Activated CD4-positive, alpha-beta T cell treated with anti-CD3 and anti-CD28 coated beads, Interleukin-2, Interleukin-4, amounts not matched to agents 100 ng/mL and 50 ng/mL, durations not matched to agents 16 hours and 8 hours (primary cell): ENCODE data around the gene DLG5.

Experiments
- DNase-seq: peaks from one replicate; pipeline ENCODE4 v3.0.0-alpha.2; 2020; ENCODE audit warnings: low spot score

DLG5 gene

DNA sequence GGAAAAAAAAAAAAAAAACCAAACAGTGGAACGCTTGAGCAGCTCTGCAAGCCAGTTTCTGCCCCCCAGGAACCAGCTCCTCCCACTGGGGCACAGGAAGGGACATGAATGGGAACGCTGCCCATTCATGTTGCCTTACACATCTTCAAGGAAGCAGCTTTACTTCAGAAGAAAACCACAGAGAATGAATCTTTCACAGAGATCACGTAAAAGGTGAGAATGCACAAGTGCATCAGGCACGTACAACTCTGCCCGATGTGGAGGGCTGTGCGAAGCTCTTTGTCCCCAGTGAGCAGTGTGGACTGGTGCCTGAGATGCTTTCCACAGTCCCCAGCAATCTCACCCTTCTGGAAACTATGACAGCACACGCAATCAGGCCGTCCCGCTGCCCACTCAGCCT is 106.2 kb downstream of the DLG5 start:
- no peak for DNase-seq

DNA sequence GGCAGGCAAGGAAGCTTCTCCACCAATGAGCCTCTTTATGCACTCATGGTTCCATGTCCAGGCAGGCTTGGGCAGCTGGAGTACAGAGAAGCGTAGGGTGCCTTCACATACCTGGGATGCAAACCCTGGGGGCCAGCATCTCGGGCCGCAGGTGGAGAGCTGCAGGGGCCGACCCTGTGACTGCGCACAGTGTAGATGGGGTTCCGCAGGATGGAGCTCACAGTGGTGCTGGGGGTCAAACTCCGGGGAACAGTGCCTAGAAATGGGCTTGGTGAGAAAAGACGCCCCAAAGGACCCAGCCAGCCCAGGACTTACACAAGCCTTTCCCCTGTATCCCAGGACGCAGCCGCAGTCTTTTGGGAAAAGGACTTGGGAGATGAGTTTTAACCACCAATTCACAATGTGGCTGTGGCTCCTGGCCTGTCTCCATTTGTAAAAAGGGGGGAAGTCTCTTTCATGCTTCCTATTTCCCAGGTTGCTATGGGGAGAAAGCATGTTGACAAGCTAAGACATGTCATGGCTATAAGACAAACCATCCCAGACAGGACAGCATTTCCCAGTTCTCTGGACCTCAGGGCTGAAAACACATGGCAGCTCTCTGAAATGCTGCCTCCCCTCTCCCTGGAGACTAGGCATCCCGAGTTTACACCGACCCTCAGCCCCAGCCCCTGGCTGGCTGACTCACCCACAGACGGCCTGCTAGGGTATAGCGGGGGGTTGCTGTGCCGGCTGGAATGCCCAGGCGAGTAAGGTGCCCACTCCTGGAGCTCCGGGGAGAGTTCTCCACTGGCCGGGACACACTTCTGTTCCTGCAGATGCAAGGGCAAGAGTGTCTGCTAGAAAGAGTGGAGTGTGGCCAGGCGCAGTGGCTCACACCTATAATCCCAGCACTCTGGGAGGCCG is 107.1 kb downstream of the DLG5 start:
- DNase-seq: no peak

- no peak for DNase-seq
These were observed 108.2 kb downstream of the DLG5 start for GRCh38 chr10:77818378-77818777.

DNA sequence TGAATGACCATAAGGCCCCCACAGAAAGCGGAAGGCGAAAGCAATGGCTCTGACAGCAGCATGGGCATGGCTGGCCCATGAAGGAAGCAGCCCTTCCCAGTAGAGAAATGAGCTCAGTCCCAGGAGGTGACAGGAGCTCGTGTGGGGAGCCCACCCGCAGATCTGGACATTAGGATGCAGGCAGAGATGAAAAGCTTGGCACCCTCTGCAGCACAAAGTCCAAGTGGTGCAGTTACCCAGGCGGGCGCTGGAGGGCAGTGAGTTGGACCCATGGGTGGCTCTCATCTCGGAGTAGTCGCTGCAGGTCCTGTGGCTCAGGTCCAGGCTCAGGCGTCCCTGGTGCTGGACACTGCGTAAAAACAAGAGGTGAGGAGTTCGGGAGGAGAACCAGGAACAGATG is 109.0 kb downstream of the DLG5 start:
- DNase-seq: no peak

DNA sequence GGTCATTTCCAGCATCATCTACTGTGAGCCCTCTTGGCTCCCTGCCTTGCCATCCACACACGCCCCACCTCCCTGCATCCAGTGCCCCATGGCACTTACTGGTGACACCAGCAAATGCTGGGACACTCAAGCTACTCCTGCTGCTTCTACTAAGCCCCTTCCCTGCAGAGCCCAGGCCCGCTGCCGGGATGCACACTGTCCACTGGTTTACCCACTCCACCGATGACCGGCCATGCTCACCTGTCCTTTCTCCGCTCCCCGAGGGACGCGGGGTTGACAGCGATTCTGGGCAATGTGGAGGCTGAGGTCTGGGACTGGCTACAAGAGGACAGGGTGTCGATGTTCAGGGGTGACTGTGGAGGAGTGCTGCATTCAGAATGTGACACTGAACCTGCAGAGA is 110.2 kb downstream of the DLG5 start:
- no peak for DNase-seq

GRCh38 chr10:77812741-77813140 is 113.8 kb downstream of the DLG5 start:
- no peak for DNase-seq

GRCh38 chr10:77811831-77812430 is 114.6 kb downstream of the DLG5 start:
- DNase-seq: no peak

DNA sequence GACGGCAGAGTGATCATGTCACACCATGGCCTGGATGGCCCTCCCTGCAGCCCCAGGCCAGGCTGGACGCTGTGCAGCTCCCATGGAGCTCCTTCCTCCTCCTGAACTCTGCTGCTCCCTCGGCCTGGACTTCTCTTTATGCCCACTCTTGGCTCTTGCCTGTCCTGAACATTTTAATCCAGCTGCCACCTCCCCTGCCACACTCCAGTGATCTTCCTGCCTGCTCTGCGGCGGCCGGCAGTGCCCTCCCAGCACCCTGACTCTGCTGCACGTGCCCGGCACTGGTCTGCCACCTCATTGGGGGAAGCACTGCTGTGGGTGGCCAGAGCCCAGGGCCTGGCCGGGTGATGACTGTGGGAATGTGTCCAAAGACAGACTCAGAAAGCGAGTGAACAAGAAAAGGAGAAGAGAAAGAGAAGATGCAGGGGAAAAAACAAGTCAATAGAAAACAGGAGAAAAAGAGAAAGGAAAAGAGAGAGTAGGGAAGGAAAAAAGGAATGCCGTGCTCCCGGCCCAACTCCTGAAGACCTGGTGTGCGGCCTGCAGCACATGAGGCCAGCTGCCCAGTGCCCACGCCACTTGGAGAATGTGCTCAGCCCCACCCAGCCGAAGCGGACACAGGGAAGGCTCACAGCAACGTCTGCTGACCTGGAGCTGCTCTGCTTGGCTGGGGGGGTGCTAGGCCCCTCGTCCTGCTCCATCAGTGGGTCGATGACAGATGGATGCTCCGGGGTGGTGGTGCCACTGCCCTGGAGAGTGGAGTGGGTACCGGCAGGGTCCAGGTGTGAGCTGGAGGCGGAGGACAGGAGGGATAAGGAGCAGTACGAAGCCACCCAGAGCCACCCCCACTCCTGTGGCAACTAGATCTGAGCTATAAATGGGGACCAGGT is 115.9 kb downstream of the DLG5 start:
- DNase-seq: no peak

- no peak for DNase-seq
These were observed 117.2 kb downstream of the DLG5 start for GRCh38 chr10:77809336-77809735.

DNA sequence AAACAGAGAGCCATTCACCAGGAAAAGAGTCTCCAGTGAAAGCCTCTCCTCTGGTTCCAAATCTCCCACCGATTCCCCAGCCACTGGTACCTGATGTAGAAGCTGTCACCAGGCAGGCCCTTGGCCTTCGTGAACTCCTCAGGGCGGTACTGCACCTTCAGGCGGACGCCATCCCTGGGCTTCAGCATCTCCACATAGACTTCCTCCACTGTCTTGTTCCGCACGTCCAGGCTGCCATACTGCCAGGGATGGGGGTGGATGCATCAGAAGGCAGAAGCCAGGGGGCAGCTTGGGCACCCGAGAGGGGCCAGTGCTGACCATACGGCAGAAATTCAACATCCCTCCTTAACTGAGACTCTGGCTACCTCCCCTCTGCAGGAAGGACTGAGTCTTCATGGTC is 118.8 kb downstream of the DLG5 start:
- no peak for DNase-seq

- no peak for DNase-seq
These were observed 119.9 kb downstream of the DLG5 start for GRCh38 chr10:77806511-77807157.

DNA sequence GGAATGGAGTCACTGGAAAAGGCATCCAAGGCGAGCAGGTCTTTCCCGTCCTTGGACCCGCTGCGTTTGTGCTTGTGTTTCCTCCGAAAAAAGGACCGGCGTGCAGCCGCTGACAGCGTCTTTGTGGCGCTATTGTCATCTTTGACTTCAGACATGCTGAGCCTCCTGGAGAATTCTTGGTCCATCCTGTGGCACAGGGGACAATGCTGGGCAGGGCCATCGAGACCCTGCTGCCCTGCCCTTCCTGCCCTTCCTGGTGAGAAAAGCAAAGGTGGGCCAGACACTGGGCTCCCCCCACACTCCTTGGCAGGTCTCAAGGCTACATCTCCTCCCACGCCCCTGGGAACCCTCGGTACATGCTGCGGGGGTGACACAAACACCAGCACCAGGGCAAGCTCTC is 120.9 kb downstream of the DLG5 start:
- DNase-seq: no peak

- no peak for DNase-seq
These were observed 122.2 kb downstream of the DLG5 start for GRCh38 chr10:77804371-77804770.

- DNase-seq: peak; percentile 75
These were observed 124.9 kb downstream of the DLG5 start for GRCh38 chr10:77801474-77802161.

GRCh38 chr10:77800738-77801266 is 125.8 kb downstream of the DLG5 start:
- no peak for DNase-seq

DNA sequence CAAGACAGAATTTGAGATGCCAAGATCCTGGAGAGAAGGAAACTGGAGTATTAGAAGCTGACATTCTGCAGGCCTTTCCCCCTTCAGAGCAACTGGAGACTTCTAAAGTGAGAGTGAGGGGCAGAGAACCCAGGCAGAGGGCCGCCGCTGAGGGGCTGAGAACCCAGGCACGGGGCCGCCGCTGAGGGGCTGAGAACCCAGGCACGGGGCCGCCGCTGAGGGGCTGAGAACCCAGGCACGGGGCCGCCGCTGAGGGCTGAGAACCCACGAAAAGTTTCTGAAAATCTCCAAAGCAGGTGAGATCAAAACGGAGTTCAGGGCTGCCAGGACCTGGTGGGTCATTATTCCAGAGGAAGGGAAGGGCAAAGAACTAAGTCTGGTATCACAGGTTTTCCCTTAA is 126.2 kb downstream of the DLG5 start:
- DNase-seq: no peak

DNA sequence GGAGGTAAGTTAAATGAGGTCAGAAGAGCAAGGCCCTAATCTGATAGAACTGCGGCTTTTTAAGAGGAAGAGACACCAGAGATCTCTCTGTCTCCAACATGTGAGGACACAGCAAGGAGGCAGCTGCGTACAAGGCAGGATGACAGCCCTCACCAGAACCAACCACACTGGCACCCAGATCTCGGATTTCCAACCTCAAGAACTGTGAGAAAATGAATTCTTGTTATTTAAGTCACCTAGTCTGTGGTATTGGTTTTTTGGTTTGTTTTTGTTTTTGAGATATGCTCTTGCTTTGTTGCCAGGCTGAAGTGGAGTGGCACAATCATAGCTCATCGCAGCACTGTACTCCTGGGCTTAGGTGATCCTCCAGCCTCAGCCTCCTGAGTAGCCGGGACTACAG is 127.2 kb downstream of the DLG5 start:
- DNase-seq: peak; percentile 44

DNA sequence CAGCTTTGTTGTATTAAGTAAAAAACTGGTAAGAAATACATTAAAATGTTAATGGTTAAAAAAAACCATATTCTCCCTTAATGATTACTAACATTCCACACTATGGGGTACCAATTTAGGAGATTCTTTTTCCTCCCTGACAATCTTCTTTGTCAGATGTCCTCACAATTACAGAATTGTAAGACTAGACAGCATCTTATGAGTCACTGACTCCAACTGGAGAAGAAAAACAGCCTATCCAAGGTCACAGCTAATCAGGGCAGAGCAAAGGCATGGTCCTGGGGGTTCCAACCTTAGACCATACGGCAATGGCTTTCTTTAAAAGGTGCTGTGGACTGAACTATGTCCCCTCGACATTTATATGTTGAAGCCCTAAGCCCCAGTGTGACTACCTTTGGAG is 127.6 kb downstream of the DLG5 start:
- DNase-seq: no peak

- DNase-seq: no peak
These were observed 130.1 kb downstream of the DLG5 start for GRCh38 chr10:77796311-77796915.

DNA sequence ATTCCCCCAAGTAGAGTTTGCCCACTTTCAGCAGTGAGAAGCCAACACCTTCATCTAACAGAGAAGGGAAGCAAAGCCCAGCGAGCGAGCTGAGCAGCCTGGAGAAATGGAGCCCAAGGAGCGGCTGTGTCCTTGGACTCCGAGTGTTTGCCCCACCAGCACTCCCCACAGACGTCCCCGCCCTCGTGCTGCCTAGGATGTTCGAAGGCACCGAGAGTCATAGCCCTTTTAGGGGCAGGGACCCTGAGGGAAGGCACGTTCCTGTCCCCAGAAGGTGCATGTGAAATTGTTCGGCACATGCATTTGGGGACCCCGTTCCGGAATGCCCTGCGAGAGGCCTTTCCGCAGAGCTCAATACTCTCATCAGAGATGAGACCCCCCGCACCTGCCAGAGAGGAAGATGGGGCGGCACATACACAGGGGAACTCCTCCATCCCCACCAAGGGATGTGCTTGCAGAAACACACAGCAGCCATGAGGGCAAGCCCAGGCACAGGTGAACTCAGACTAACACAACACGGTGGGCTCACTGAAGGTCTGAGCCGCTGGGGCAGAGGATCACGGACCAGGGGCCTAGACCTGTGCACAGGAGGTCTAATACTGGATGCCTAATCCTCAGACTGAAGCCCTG is 131.0 kb downstream of the DLG5 start:
- DNase-seq: no peak
